ENCODE results near the gene CNDP2.

CNDP2 gene

GRCh38 chr18:74495581-74496507 lies at the start of gene CNDP2:
Gene CNDP2, plus strand, starts transcription at chr18:74496363. Its CDS starts 3,611 bp downstream, at chr18:74499974.
- DNase-seq: peak; percentile 97

- no peak for DNase-seq
These were observed 49.3 kb upstream of the CNDP2 start for GRCh38 chr18:74446631-74447403.

- DNase-seq: no peak
These were observed 48.6 kb upstream of the CNDP2 start for GRCh38 chr18:74447404-74448152.

- DNase-seq: no peak
These were observed 45.5 kb upstream of the CNDP2 start for GRCh38 chr18:74450626-74451025.

- DNase-seq: no peak
These were observed 45.0 kb upstream of the CNDP2 start for GRCh38 chr18:74451148-74451547.

GRCh38 chr18:74453016-74453566 lies 43.1 kb upstream of the CNDP2 start:
- no peak for DNase-seq

GRCh38 chr18:74453642-74454198 lies 42.4 kb upstream of the CNDP2 start:
- DNase-seq: no peak

GRCh38 chr18:74454279-74454751 lies 41.8 kb upstream of the CNDP2 start:
- no peak for DNase-seq

- DNase-seq: no peak
These were observed 40.8 kb upstream of the CNDP2 start for GRCh38 chr18:74455386-74455785.

- DNase-seq: no peak
These were observed 40.2 kb upstream of the CNDP2 start for GRCh38 chr18:74456017-74456348.

GRCh38 chr18:74456349-74457042 lies 39.7 kb upstream of the CNDP2 start:
- no peak for DNase-seq

GRCh38 chr18:74457043-74457724 lies 39.0 kb upstream of the CNDP2 start, which contains the start of gene DIPK1C:
Gene DIPK1C, minus strand, starts transcription at chr18:74457308. Its CDS starts 49 bp downstream, at chr18:74457259.
- DNase-seq: no peak

GRCh38 chr18:74457725-74458421 lies 38.3 kb upstream of the CNDP2 start:
- DNase-seq: no peak

- DNase-seq: no peak
These were observed 36.3 kb upstream of the CNDP2 start for GRCh38 chr18:74459889-74460288.

GRCh38 chr18:74460825-74461224 lies 35.3 kb upstream of the CNDP2 start:
- no peak for DNase-seq

GRCh38 chr18:74463254-74463653 lies 32.9 kb upstream of the CNDP2 start:
- no peak for DNase-seq

GRCh38 chr18:74463983-74464382 lies 32.2 kb upstream of the CNDP2 start:
- no peak for DNase-seq

GRCh38 chr18:74465775-74466174 lies 30.4 kb upstream of the CNDP2 start:
- no peak for DNase-seq

GRCh38 chr18:74468547-74469061 lies 27.6 kb upstream of the CNDP2 start:
- DNase-seq: no peak

- DNase-seq: no peak
These were observed 23.9 kb upstream of the CNDP2 start for GRCh38 chr18:74472312-74472711.
